Fibroblast of the aortic adventitia (primary cell): ENCODE measurements around the gene KIF5C. TPM values are rescaled to one million over a fixed set of nuclear protein-coding genes. Genes with fewer than 3 reads are reported as not detected.
A peak's percentile ranks its signal among the peaks of the same experiment; 100 is the strongest.

ENCODE experiments used
- DNase-seq: peaks from one replicate; pipeline ENCODE4 v3.0.0-alpha.2; 2010; ENCODE audit warnings: low read depth
- H3K4me3 ChIP-seq: 2 replicates; pipeline ENCODE4 v1.5.1; 2011; ENCODE audit warnings: low read depth, mild to moderate bottlenecking, control low read depth, low read length, moderate library complexity
- total RNA-seq: library from RNA; depleted of rRNA; stranded (reverse); fragments of >200 nt; gene quantifications from 2 replicates; pipeline ENCODE4 v1.2.3, GENCODE V29; 2012; ENCODE audit warnings: low replicate concordance
- TF ChIP-seq, protein P1 (sequence below): IDR thresholded peaks from 2 replicates; pipeline ENCODE4 v1.5.1; 2011; ENCODE audit warnings: mild to moderate bottlenecking, low read length, control low read depth, inconsistent platforms; ENCODE audit not compliant: insufficient read depth

Gene KIF5C
- total RNA-seq, 1 donor = 0.09 TPM

DNA sequence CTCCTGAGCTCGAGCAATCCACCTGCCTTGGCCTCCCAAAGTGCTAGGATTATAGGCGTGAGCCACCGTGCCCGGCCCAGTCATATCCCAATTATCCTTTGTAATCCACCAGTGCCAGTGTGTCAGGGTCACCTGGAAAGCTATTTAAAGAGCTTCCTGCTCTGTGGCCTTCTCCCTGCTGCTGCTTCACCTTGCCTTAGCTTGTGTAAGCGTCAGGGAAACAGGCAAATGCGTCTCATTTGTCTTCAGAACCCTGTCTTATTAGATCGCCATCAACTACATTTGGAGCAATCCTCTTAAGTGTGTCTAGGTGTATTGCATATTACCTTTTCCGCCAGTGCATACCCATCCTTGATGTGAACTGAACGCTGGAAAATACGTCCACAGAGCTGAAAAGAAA lies 10.2 kb downstream of the KIF5C start:
- DNase-seq = no peak
- TF ChIP-seq, protein P1, sequence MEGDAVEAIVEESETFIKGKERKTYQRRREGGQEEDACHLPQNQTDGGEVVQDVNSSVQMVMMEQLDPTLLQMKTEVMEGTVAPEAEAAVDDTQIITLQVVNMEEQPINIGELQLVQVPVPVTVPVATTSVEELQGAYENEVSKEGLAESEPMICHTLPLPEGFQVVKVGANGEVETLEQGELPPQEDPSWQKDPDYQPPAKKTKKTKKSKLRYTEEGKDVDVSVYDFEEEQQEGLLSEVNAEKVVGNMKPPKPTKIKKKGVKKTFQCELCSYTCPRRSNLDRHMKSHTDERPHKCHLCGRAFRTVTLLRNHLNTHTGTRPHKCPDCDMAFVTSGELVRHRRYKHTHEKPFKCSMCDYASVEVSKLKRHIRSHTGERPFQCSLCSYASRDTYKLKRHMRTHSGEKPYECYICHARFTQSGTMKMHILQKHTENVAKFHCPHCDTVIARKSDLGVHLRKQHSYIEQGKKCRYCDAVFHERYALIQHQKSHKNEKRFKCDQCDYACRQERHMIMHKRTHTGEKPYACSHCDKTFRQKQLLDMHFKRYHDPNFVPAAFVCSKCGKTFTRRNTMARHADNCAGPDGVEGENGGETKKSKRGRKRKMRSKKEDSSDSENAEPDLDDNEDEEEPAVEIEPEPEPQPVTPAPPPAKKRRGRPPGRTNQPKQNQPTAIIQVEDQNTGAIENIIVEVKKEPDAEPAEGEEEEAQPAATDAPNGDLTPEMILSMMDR = no peak
- H3K4me3 ChIP-seq = no peak overlapping the region

DNA sequence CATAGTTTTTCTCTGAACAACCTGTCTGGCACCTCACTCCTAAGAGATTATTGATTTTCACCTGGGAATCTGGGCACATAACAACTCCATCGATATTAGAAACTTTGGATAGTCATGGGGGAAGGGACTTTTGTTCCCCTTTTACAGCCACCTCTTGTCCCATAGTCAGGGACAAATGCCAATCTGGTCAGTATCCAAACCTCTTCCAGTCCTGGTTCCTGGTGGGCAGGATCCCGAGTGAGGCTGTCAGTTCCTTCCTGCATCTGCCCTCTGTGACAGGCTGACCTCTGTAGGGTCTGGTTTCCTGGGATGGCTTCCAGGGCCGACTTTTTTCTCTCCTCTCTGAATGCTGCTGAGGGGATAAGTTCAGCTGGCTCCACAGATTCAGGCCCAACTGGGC lies 11.0 kb downstream of the KIF5C start:
- TF ChIP-seq, protein P1 = no peak
- H3K4me3 ChIP-seq = no peak overlapping the region

DNA sequence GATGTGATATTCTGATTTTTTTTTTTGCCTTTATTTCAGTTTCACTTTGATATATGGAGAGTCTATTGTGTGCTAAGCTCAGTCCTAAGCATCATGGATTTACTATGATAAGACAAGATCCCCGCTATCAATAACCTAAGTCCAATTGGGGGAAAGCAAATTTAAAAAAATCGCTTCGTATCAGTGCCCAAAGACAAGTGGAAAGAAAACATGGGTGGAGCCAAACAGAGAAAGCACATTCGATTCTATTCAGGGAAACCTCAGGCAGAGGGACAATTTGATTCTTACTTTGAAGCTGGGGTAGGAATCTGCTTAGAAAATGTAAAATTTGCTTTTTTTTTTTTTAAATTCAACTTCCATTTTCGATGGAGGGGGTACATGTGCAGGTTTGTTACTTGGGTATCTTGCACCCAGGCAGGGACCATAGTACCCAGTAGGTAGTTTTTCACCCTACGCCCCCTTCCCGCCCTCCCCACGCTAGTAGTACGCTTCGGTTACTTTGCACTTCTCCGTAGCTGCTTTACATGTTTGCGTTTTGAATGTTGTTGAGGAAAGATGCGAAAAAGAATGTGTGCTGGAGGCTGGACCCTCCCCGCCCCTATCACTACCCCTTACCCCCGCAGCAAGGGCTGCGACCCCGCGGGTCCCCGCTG lies 12.4 kb downstream of the KIF5C start:
- peak overlapping the region; percentile 47 for H3K4me3 ChIP-seq

More for the DNA sequence above, 11.0 kb downstream of the KIF5C start:
- no peak for DNase-seq

DNA sequence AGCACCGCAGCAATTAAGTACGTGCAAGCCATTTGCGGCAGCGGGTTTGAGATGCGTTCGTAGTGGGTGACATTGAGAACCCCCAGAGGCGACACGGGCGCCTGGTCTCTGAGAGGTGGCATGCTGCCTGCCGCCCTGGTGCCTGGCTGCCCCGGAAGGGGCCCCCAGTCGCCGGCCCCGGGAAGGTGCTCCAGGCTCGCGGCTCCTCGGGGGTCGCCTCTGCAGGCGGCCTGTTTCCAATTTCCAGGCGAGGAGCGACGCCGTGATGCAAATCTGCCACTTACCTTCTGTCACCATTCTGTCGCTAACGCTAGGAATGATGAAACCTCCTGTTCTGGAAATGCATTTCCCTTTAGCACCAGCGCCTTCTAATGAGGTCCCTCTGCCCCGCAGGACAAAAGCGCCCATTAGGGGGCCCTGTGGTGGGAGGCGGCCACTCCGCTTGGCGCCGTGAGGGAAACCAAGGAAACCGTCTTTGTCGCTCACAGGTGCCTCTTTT lies 13.0 kb downstream of the KIF5C start:
- TF ChIP-seq, protein P1 = no peak
- H3K4me3 ChIP-seq = peak overlapping the region; percentile 13
- DNase-seq = no peak

More for the DNA sequence above, 12.4 kb downstream of the KIF5C start:
- TF ChIP-seq, protein P1 = no peak
- DNase-seq = no peak

DNA sequence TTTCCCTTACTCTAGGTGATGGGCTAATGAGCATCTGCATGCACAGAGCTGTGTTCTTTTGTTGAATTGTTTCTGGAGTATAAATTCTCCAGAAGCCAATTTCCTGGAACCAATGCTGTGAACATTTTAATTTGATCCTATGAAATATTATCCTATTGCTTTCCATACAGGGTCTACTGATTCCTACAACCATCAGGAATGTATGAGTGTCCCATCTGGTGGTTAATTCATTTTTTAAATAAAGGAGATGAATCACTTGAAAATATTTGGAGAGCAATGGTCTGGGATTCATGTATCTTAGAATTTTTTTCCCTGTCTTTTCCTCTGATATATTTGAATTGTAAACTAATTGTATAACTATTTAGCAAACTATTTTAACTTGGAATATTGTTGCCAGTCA lies 14.0 kb downstream of the KIF5C start:
- TF ChIP-seq, protein P1 = no peak
- H3K4me3 ChIP-seq = no peak overlapping the region
- DNase-seq = no peak

DNA sequence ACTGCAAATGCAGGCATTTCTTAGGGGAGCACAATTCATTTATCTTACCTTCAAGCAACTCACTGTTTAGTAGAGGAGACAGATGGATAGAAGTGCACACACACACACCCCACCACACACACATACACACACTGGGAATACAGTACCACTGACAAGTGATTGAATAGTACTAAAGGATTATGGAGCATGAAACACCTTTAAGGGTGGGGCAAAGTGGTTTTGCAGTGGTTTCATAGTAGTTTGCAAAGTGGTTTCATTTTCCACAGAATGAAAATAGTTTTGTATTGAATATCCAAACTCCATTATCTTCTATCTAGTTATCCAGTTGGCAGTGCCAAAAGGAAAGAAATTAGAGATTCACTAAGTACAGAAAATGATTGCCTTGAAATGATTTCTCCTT lies 18.9 kb downstream of the KIF5C start:
- TF ChIP-seq, protein P1 = no peak

DNA sequence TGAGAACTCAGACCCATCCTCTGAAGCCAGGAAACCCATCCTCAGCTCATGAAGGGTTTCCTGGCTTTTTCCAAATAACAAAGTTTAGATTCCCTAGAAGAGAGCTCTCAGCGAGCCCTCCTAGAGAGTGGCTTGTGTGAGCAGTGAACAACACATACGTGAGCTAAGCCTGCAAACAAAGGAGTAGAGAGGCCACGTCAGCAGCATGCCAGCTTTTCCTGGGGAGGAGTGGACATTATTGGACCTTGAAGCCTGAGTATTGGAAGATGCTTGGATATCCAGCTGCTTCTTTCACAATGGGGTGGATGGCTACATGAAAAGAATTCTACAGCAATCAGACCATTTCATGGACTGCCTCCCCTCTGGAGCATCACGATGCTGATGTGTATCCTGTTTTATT lies 21.1 kb downstream of the KIF5C start:
- TF ChIP-seq, protein P1 = no peak
- H3K4me3 ChIP-seq = no peak overlapping the region
- DNase-seq = no peak

More for the DNA sequence above, 18.9 kb downstream of the KIF5C start:
- H3K4me3 ChIP-seq = no peak overlapping the region
- no peak for DNase-seq
